GM12878 (cell line): ENCODE measurements around the gene PCSK5.

Source experiments
- ATF2 ChIP-seq: IDR thresholded peaks from 2 replicates; pipeline ENCODE4 v1.6.1; 2012; ENCODE audit warnings: low read length, inconsistent platforms
- BCL11A ChIP-seq: IDR thresholded peaks from 2 replicates; pipeline ENCODE4 v1.6.1; 2011; ENCODE audit warnings: low read depth, low read length
- CREB1 ChIP-seq: IDR thresholded peaks from 2 replicates; pipeline ENCODE4 v1.6.1; 2012; ENCODE audit warnings: low read depth, mild to moderate bottlenecking, inconsistent platforms
- CTCF ChIP-seq, 3 experiments: IDR thresholded peaks in 2 of 3; conservative IDR thresholded peaks in 1 of 3; 2 replicates each; pipeline ENCODE4 v1.5.1; 2011; ENCODE audit warnings: low read depth in 3 of 3, low read length in 3 of 3, mild to moderate bottlenecking in 3 of 3, control low read depth in 2 of 3, moderate library complexity in 2 of 3, inconsistent platforms in 1 of 3, mixed read lengths in 1 of 3; ENCODE audit not compliant: control insufficient read depth in 2 of 3, insufficient read depth in 1 of 3; ENCODE audit errors: extremely low read depth in 1 of 3
- EP300 ChIP-seq, 2 experiments: fragments of 150-350 bp in 1 of 2; IDR thresholded peaks; 2 replicates each; pipeline ENCODE4 v1.6.1; 2011 to 2012; ENCODE audit warnings: low read depth in 2 of 2, low read length in 2 of 2, borderline replicate concordance in 1 of 2, improper control_type of control experiment in 1 of 2, inconsistent platforms in 1 of 2; ENCODE audit not compliant: control insufficient read depth in 1 of 2
- FOS ChIP-seq: IDR thresholded peaks from 3 replicates; pipeline ENCODE4 v1.6.1; 2011; ENCODE audit warnings: borderline replicate concordance; ENCODE audit not compliant: insufficient read length; ENCODE audit errors: extremely low read depth
- HSF1 ChIP-seq: fragments of 150-350 bp; IDR thresholded peaks from 2 replicates; pipeline ENCODE4 v1.6.1; 2014; ENCODE audit warnings: mild to moderate bottlenecking, low read depth, low read length
- JUNB ChIP-seq: IDR thresholded peaks from 2 replicates; pipeline ENCODE4 v1.6.1; 2016; ENCODE audit warnings: antibody characterized with exemption, mild to moderate bottlenecking
- MAX ChIP-seq: IDR thresholded peaks from 2 replicates; pipeline ENCODE4 v1.6.1; 2012; ENCODE audit warnings: low read depth, low read length, improper control_type of control experiment
- SMARCA5 ChIP-seq: fragments of 450-650 bp; IDR thresholded peaks from 2 replicates; pipeline ENCODE4 v1.6.1; 2017; ENCODE audit warnings: mild to moderate bottlenecking
- SRF ChIP-seq, 2 experiments: IDR thresholded peaks; 2 replicates each; pipeline ENCODE4 v1.6.1; 2011; ENCODE audit warnings: low read depth in 2 of 2, low read length in 2 of 2, mild to moderate bottlenecking in 1 of 2, moderate library complexity in 1 of 2
- WRNIP1 ChIP-seq: IDR thresholded peaks from 2 replicates; pipeline ENCODE4 v1.6.1; 2011; ENCODE audit warnings: low read depth, low read length, improper control_type of control experiment, borderline replicate concordance
- ZNF384 ChIP-seq: IDR thresholded peaks from 2 replicates; pipeline ENCODE4 v1.6.1; 2012; ENCODE audit warnings: low read depth, mild to moderate bottlenecking, low read length, improper control_type of control experiment, borderline replicate concordance

- TF ChIP-seq SRF (IDR thresholded peaks at IDR 0.05; ENCODE audit: low read depth in 2 of 2, low read length in 2 of 2) = no peak
- no peak for TF ChIP-seq CTCF (IDR thresholded peaks at IDR 0.05 in 2 of 3, conservative IDR thresholded peaks at IDR 0.05 in 1 of 3; ENCODE audit: control insufficient read depth in 2 of 3, extremely low read depth in 1 of 3, insufficient read depth in 1 of 3, low read depth in 3 of 3, low read length in 3 of 3)
- TF ChIP-seq ZNF384 = no peak
- no peak for TF ChIP-seq EP300 (IDR thresholded peaks at IDR 0.05; ENCODE audit: borderline replicate concordance in 1 of 2, control insufficient read depth in 1 of 2, low read depth in 2 of 2, low read length in 2 of 2)
- TF ChIP-seq FOS = no peak
- TF ChIP-seq ATF2 = no peak
- no peak for TF ChIP-seq MAX
- no peak for TF ChIP-seq SMARCA5
- no peak for TF ChIP-seq WRNIP1
- no peak for TF ChIP-seq HSF1
- TF ChIP-seq CREB1 = no peak
- TF ChIP-seq JUNB = no peak
- TF ChIP-seq BCL11A = no peak
Measured at GRCh38 chr9:76298521-76299144, 408.2 kb downstream of the PCSK5 start.
